Measurements from ENCODE around the gene CCDC9.

GRCh38 chr19:47272448-47273312, 16.4 kb downstream of the CCDC9 start:
- TF ChIP-seq YY1 (IDR thresholded peaks at IDR 0.05; ENCODE audit: insufficient read depth, insufficient read length) (no peak), ZNF274 (IDR thresholded peaks at IDR 0.05; ENCODE audit: low read depth, low read length) (no peak), SUZ12 (IDR thresholded peaks at IDR 0.05; ENCODE audit: extremely low read depth, insufficient read depth, insufficient read length) (no peak)
